ENCODE measurements around the gene GAPDHS.

Gene GAPDHS

DNA sequence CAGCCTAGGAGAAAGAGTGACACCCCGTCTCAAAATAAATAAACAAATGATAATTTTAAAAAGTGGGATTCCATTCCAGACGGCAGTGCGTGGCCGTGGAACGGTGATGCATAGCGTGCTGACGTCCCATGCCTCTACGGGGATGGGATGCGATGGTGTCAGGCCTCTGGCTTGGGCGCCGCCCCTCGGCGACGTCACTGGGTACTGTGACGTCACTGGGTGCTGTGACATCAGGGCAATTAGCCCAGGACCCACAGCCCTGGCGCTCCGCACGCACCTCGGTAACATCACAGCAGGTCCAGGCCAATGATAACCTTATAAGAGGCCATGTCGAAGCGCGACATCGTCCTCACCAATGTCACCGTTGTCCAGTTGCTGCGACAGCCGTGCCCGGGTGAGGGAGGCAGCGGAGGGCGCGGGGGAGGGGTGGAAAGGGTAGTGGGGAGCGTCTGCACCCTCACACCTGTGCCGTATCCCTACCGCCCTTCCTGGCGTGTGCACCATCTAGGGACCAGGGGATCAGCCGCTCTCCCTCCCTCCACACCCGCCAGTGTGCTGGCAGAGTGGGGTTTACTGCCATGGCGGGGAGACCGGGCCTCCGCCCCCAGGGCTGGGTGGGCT lies at the start of gene GAPDHS:
Gene GAPDHS, plus strand, starts transcription at position 256 of the 621 bp plus-strand sequence. Its CDS starts 72 bp downstream, at position 328.
- DNase-seq, result no peak

GRCh38 chr19:35484252-35485036 lies 48.8 kb upstream of the GAPDHS start:
- DNase-seq, result no peak

- DNase-seq, result no peak
Observed at GRCh38 chr19:35486268-35486708, 47.0 kb upstream of the GAPDHS start.

DNA sequence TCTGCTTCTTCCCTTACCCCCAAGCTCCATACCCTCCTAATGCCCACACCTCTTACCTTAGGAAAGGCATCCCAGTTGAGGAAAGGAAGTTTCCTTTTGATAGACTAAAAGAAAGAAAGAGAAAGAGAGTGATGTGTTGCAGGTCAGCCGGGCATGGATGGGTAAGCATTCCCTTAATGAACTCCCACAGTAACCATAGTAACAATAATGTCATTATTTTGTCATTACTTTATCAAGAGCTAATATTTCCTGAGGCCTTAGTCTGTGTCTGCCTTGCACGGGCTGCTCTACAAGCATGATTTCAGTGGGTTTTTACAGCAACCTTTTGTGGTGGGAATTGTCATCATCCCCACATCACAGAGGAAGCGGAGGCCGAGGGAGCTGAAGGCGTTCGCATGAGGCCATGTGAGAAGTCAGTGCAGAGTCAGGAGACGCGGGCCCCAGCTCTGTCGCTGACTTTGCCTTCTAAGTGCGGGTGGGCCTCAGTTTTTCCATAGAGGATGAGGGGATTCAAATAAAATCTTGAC lies 45.5 kb upstream of the GAPDHS start:
- DNase-seq, result no peak

GRCh38 chr19:35488677-35489076 lies 44.6 kb upstream of the GAPDHS start:
- DNase-seq, result no peak

DNA sequence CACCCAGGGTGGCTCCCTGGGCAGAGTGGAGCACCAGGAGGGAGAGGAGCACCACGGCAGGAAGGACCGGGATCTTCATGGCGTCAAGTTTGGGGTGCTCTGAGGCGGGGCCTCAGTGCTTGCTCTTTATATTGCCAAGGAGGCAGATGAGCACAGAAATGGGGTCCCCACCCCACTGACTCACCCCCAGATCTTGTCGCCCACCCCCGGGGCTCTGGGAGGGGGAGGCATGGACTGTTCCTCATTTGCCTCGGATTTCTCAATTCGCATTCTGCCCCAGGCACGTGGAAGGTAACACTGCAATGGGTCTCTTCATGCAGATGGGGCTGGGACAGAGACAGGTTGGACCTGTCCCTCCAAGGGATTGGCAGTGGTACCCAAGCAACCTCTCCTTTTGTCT lies 42.9 kb upstream of the GAPDHS start, which contains the start of gene KRTDAP:
Gene KRTDAP, minus strand, starts transcription at position 101 of the 400 bp plus-strand sequence. Its CDS starts 22 bp downstream, at position 79.
- no peak for DNase-seq

DNA sequence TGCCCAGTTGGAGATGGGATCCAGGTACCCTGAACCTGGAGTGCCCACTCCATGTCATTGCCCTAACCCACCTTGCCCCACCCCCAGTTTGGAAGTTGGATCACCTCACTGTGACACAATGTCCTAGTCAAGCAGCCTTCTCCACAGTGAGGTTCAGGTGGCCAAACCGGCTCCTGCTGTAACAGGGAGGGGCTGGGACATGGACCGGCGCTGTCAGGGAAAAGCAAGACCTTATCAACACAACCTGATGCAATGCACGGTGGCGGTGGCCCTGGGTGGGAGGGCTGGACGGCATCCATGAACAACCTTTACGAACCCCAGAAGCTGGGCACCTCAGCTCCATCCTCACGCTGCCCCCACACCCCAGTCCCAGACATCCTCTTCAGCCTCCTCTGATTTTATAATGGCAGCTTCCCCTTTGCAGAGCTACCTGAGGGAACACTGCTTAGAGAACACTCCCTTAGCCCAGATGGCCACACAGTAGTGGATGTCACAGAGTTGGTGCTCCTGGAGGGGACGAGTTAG lies 41.4 kb upstream of the GAPDHS start:
- DNase-seq, result no peak

- no peak for DNase-seq
Observed at GRCh38 chr19:35493971-35494370, 39.3 kb upstream of the GAPDHS start.

- DNase-seq, result peak; percentile 85
Observed at GRCh38 chr19:35495107-35496064, 37.9 kb upstream of the GAPDHS start.

DNA sequence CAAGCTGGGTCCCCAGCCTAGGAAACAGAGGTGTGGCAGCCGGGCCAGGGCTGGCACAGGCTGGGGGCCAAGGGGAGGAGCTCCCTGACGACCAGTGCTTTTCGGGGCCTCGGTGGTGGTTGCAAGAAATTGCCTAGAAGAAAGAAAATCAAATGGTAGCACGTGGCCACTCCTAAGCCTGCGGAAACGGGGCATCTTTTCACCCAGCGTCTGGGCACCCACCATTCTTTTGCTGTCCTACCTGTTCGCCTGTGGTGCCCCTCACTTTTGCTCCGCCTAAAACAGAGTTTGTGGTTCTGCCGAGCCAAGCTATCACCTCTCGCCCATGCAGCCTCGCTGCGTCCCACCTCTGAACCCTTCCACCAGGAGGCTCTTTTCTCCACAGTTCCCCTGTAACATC lies 35.9 kb upstream of the GAPDHS start:
- DNase-seq, result no peak

DNA sequence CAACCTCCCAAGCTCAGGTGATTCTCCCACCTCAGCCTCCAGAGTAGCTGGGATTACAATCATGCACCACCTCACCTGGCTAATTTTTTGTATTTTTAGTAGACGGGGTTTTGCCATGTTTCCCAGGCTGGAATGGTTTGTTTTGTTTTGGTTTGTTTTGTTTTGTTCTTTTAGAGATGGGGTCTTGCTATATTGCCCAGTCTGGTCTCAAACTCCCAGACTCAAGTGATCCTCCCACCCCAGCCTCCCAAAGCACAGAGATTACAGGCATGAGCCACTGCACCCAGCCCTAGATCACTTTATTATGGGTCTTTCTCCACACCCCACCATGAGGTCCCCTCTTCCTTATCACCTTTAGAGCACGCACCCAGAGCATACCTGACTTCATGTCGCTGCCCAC lies 35.0 kb upstream of the GAPDHS start:
- DNase-seq, result no peak

- DNase-seq, result no peak
Observed at GRCh38 chr19:35498984-35499527, 34.2 kb upstream of the GAPDHS start.

GRCh38 chr19:35500611-35501010 lies 32.6 kb upstream of the GAPDHS start:
- no peak for DNase-seq

- DNase-seq, result no peak
Observed at GRCh38 chr19:35501684-35502083, 31.6 kb upstream of the GAPDHS start.

DNA sequence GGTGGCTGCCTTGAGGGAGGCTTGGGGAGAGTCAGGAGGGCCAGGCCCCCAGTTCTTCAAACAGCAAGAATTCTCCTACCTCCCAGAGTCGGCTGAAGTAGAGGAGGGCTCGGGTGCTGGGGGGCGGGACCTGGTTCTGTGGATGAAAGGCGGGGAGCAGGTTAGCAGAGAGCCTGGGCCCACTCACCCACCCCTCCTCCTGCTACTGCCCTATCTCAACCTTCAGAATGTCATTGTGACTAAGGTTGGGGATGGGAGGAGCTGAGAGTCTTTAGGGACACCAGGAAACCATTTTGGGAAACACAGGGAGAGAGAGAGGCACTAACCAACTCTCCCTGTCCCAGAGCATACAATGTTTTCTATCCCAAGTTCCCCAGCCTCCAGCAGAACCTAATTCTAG lies 30.5 kb upstream of the GAPDHS start:
- no peak for DNase-seq

DNA sequence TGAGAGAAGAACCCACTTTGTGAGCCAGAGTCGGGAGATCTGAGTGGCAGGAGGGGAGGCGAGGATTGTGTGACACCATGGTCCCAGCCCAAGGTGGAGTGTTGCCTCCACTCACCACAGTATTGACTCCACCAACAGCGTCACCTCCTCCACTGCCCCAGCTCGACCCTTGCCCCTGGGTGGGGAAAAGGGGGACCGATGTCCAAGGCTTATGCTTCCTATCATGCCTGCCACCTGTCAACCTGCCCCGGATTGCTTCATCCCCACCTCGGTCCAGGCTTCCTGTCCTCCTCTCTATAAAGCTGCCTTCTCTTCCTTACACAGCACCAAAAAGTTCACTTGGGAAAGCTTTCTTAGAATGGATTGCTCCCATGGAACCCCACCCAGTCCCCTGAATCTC lies 27.2 kb upstream of the GAPDHS start:
- DNase-seq, result no peak

DNA sequence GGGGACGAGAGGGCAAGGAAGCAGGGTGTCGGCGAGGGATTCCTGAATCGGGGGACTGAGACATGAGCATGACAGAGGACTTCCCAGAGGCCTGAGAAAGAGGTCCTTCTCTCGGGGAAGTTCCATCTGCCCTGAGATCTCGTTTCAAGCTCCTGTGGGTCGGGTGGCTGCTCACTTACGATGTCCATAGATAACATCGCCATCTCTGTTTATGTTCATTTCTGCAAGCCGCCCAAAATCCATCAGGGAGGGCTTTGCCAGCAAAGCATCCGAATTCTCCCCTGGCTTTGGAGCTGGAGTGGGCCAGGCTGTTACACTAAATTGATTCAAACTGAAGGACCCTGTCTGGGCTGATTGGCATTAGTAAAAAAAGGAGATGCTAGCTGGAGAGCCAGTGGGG lies 25.7 kb upstream of the GAPDHS start:
- no peak for DNase-seq

- no peak for DNase-seq
Observed at GRCh38 chr19:35508129-35508528, 25.1 kb upstream of the GAPDHS start.

DNA sequence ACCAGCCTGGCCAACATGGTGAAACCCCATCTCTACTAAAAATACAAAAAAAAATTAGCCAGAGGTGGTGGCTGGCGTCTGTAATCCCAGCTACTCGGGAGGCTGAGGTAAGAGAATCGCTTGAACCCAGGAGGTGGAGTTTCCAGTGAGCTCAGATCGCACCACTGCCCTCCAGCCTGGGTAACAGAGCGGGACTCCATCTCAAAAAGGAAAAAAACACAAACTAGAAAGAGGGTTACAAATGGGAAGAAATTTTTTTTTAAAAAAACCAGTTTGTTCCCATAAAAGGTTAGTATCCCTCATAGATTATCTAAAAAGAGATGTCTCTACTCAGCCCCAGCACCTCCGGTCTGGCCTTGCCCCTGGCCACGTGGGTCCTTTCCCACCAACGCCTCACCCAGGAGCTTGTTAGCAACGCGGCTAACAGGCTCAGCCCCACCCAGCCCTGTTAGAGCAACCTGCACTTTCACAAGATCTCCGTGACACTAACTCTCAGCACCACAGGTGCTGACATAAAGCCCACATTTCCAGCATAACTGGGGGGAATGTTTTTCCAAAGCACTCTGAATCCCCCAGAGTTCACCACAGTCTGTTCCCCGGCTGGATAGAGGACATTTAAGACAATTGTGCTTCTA lies 24.1 kb upstream of the GAPDHS start:
- DNase-seq, result no peak

DNA sequence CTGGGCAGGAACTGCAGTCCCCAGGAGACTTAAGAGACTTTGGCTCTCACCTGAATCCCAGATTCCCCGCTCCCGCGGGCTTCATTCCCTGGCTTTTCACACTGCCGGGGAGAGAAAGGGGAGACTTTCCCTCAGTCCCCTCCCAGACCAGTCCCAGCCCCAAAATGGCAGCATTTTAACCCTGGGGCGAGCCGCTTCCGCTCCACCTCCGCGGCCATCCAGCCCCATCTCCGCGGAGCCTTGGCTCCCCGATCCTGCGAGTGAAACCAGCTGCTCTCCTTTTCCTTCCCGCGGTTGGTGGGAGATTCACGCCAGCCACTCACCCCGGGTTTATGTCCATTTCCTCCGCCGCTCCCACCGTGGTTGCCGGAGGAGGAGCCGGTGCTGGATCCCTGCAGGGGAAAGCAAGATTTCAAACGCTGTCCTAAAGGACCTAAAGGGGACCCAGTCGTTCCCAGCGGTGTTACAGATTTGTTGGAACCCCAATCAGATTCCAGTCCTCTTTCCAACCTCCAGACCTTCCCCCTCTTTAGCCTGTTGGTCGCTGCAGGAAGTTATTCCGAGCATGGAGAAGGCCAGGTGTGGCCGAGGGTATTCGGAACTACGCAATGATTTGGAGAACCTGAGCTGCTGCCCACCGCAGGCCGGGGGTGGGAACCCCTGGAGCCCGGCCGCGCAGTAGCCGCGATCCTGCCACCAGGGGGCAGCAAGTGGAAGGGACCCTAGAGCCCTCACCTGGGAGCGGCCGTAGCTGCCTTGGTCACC lies 23.2 kb upstream of the GAPDHS start:
- DNase-seq, result peak; percentile 69

GRCh38 chr19:35510626-35510964 lies 22.7 kb upstream of the GAPDHS start:
- DNase-seq, result no peak

Measured in activated T-cell treated with anti-CD3 and anti-CD28 coated beads for 4 hours (primary cell).